Cardiac muscle cell (in vitro differentiated cells and primary cell): ENCODE results near the gene SOCS4. TPM values are rescaled to one million over a fixed set of nuclear protein-coding genes. Genes with fewer than 3 reads are reported as not detected.
"Not testable (repeated sequence)": the region's sequence is repeated elsewhere in the genome, so short reads cannot be mapped to it uniquely, and the experiment has no call there.

Source experiments
- DNase-seq, 2 donors: peaks; one replicate each; pipeline versions ENCODE4 v3.0.0 to v3.0.0-alpha.2; 2010 to 2017; ENCODE audit warnings: low read depth in 1 of 2, low spot score in 1 of 2
- H3K27ac ChIP-seq: fragments of 200-600 bp; sonication (generic); 2 replicates; pipeline ENCODE4 v1.5.1; 2016
- H3K27me3 ChIP-seq: fragments of 200-600 bp; sonication (generic); 2 replicates; pipeline ENCODE4 v1.6.0; 2016; ENCODE audit warnings: control low read depth
- H3K36me3 ChIP-seq: fragments of 200-600 bp; sonication (generic); 2 replicates; pipeline ENCODE4 v1.5.1; 2016; ENCODE audit warnings: control low read depth
- H3K4me1 ChIP-seq: fragments of 200-600 bp; sonication (generic); 2 replicates; pipeline ENCODE4 v1.8.1; 2017; ENCODE audit warnings: low read depth, mild to moderate bottlenecking, mixed run types
- H3K4me3 ChIP-seq: fragments of 200-600 bp; sonication (generic); 2 replicates; pipeline ENCODE4 v1.5.1; 2016; ENCODE audit warnings: mild to moderate bottlenecking
- H3K9me3 ChIP-seq: fragments of 200-600 bp; sonication (generic); 2 replicates; pipeline ENCODE4 v1.5.1; 2017; ENCODE audit warnings: low read depth, mild to moderate bottlenecking, control low read depth
- polyA plus RNA-seq: library from polyadenylated mRNA; unstranded; fragments of >200 nt; fragmentation: Nextera tagmentation; extraction: Ambion mirVana; gene quantifications from 2 replicates; pipeline ENCODE4 v1.2.1, GENCODE V29; 2016
- total RNA-seq: library from RNA; depleted of rRNA; stranded (reverse); fragments of >200 nt; gene quantifications from 2 replicates; pipeline ENCODE4 v1.2.3, GENCODE V29; 2016
- TF ChIP-seq, protein P1 (sequence below): IDR thresholded peaks from 2 replicates; pipeline ENCODE4 v1.5.1; 2012; ENCODE audit warnings: low read depth, mild to moderate bottlenecking, low read length

The SOCS4 gene
- total and polyA plus RNA-seq, 2 experiments from 2014 or later: 6.5 to 8.5 TPM

DNA sequence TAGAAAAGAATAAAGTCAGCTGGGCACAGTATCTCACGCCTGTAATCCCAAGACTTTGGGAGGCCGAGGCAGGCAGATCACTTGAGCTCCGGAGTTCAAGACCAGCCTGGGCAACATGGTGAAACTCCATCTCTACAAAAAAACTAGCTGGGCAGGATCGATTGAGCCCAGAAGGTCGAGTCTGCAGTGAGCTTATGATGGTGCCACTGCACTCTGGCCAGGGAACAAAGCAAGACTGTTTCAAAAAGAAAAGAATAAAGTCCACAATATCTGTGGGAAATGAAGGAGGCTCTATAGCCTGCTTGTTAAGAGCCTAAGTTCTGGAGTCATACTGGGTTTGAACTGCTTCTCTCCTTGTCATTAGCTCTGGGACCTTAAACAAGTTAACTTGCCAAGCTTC, 32.3 kb downstream of the SOCS4 start:
- Histone ChIP-seq H3K27me3 (no peaks in the 10 kb centered on the region), H3K4me1 (no peaks in the 10 kb centered on the region), H3K36me3 (peaks cover 23% of the 10 kb centered on the region), H3K4me3 (no peak overlapping the region), H3K9me3 (no peaks in the 10 kb centered on the region), H3K27ac (no peak overlapping the region)
- DNase-seq: no peak
- TF ChIP-seq, protein P1, sequence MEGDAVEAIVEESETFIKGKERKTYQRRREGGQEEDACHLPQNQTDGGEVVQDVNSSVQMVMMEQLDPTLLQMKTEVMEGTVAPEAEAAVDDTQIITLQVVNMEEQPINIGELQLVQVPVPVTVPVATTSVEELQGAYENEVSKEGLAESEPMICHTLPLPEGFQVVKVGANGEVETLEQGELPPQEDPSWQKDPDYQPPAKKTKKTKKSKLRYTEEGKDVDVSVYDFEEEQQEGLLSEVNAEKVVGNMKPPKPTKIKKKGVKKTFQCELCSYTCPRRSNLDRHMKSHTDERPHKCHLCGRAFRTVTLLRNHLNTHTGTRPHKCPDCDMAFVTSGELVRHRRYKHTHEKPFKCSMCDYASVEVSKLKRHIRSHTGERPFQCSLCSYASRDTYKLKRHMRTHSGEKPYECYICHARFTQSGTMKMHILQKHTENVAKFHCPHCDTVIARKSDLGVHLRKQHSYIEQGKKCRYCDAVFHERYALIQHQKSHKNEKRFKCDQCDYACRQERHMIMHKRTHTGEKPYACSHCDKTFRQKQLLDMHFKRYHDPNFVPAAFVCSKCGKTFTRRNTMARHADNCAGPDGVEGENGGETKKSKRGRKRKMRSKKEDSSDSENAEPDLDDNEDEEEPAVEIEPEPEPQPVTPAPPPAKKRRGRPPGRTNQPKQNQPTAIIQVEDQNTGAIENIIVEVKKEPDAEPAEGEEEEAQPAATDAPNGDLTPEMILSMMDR: no peak

- Histone ChIP-seq H3K9me3 (no peaks in the 10 kb centered on the region), H3K27me3 (no peaks in the 10 kb centered on the region), H3K36me3 (peaks cover 45% of the 10 kb centered on the region)
Observed at GRCh38 chr14:55062517-55063351, 35.7 kb downstream of the SOCS4 start.

GRCh38 chr14:55064896-55065295, 37.9 kb downstream of the SOCS4 start:
- not testable (repeated sequence) for H3K4me3 ChIP-seq, DNase-seq
- peaks cover 45% of the 10 kb centered on the region for H3K36me3 ChIP-seq

More at GRCh38 chr14:55062517-55063351, 35.7 kb downstream of the SOCS4 start:
- no peak overlapping the region for H3K27ac ChIP-seq
- TF ChIP-seq, protein P1: no peak
- H3K4me3 ChIP-seq: no peak overlapping the region
- no peaks in the 10 kb centered on the region for H3K4me1 ChIP-seq
- no peak for DNase-seq

DNA sequence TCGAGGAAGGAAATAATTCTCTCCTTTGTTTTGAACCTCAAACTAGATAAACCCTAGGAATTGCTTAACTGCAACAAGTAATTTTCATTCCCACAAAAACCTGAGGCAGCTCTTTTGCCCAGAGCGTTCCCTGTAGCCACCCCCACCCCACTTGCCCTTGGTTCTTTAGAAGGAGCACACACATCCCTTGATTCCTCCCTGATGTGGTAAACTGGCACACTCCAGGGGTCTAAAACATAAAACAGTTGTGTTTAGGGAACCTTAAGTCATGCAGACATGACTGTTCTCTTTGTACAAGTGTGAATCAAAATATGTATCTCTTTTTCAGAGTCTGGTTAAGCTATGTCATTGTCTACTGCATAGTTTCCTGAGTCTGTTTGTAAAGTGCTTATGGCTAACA, 38.4 kb downstream of the SOCS4 start:
- H3K36me3 ChIP-seq: peaks cover 45% of the 10 kb centered on the region
- peak overlapping the region; percentile 63 for H3K27ac ChIP-seq
- no peaks in the 10 kb centered on the region for H3K4me1 ChIP-seq
- TF ChIP-seq, protein P1: no peak
- H3K27me3 ChIP-seq: no peaks in the 10 kb centered on the region
- no peaks in the 10 kb centered on the region for H3K9me3 ChIP-seq
- DNase-seq: no peak
- H3K4me3 ChIP-seq: no peak overlapping the region

More at GRCh38 chr14:55064896-55065295, 37.9 kb downstream of the SOCS4 start:
- not testable (repeated sequence) for H3K4me1 ChIP-seq, H3K27me3 ChIP-seq, H3K9me3 ChIP-seq
- peak overlapping the region; percentile 63 for H3K27ac ChIP-seq

DNA sequence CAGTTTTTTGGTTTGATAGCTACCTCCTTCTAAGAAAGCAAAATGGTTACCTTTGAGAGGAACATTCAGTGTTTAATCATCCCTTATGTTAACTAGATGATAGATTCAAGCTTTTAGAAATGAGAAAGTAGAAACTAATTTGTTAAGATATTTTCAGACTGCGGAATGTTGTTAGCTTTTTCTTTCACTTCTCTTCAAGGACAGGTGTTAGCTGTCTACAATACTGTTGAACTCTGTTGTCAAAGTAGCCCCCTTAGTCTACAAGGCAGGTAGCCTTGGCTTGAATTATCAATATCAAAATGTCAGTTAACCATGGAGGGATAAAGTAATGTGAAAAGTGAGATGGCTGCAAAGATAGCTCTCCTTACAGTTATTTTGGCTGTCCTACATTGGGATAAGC, 39.2 kb downstream of the SOCS4 start:
- TF ChIP-seq, protein P1: no peak
- Histone ChIP-seq H3K27me3 (no peaks in the 10 kb centered on the region), H3K4me1 (no peaks in the 10 kb centered on the region), H3K9me3 (no peaks in the 10 kb centered on the region), H3K27ac (peak overlapping the region; percentile 49), H3K36me3 (peaks cover 43% of the 10 kb centered on the region), H3K4me3 (no peak overlapping the region)
- no peak for DNase-seq

DNA sequence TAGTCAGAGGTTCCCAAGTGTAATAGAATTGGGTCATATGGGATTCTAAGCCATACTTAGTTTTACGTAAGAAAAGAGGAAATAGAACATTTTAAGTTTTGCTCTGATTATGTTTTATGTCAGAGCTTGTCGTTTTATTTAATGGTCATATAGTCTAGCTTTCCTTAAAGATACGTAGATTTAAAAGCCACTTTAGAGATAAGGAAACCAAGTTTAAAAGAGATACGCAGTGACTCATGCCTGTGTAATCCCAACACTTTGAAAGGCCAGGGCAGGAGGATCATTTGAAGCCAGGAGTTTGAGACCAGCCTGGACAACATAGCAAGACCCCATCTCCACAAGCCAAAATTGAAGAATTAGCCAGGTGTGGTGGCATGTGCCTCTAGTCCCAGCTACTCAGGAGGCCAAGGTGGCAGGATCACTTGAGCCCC, 44.0 kb downstream of the SOCS4 start:
- TF ChIP-seq, protein P1: no peak
- Histone ChIP-seq H3K9me3 (no peaks in the 10 kb centered on the region), H3K4me1 (peaks cover 13% of the 10 kb centered on the region), H3K4me3 (no peak overlapping the region), H3K27ac (peak overlapping the region; percentile 41), H3K27me3 (no peaks in the 10 kb centered on the region), H3K36me3 (peaks cover 5% of the 10 kb centered on the region)
- DNase-seq: no peak
